NT2/D1 (cell line): ENCODE measurements around the gene PLCH1.

Experiments used
- YY1 ChIP-seq: IDR thresholded peaks from 2 replicates; pipeline ENCODE4 v1.6.1; 2011; ENCODE audit not compliant: insufficient read length, insufficient read depth
- ZNF274 ChIP-seq: IDR thresholded peaks from 2 replicates; pipeline ENCODE4 v1.6.1; 2011; ENCODE audit warnings: mild to moderate bottlenecking, low read depth, low read length

DNA sequence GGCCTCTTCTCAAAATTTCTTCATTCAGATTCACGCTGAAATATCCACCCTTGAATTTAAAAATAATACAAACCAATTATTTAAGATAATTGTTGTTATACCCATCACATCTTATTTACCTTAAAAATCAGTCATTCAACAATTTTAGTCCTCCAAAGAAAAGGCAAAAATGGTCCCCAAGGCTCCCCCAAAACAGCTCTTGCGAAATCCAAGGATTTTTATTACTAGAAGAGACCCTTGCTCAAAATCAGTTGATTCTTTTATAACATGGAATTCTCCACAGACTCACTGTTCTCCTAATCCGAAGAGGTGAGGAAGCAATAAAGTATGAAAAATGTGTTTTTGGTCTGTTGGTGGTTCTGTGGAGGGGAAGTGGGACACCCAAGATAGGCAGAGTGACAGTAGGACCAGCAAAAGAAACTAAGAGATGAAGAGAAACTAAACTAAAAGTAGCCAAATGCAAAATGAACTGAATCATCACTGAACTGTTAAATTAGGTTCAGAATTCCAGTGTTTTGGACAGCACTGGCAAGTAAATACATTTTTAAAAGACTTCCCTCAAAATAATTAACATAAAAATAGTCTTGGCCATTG lies 19.1 kb upstream of the PLCH1 start:
- TF ChIP-seq YY1 (no peak), ZNF274 (no peak)
